Muscle layer of colon (tissue), 2 donors: ENCODE results near the gene RELT.

Source experiments
- H3K27ac ChIP-seq: one replicate; pipeline ENCODE4 v1.7.0; 2013; ENCODE audit warnings: low read depth, mild to moderate bottlenecking, low read length, moderate library complexity
- H3K27me3 ChIP-seq, 2 donors: one replicate each; pipeline ENCODE4 v1.7.0; 2013; ENCODE audit warnings: low read length in 2 of 2, mild to moderate bottlenecking in 2 of 2; ENCODE audit not compliant: insufficient read depth in 2 of 2, control insufficient read depth in 1 of 2
- H3K36me3 ChIP-seq: one replicate; pipeline ENCODE4 v1.7.0; 2013; ENCODE audit warnings: mild to moderate bottlenecking, low read length; ENCODE audit not compliant: insufficient read depth
- H3K4me1 ChIP-seq: one replicate; pipeline ENCODE4 v1.7.0; 2013; ENCODE audit warnings: mild to moderate bottlenecking, low read length; ENCODE audit not compliant: insufficient read depth
- H3K4me3 ChIP-seq, 2 donors: one replicate each; pipeline ENCODE4 v1.7.0; 2013; ENCODE audit warnings: low read length in 2 of 2, low read depth in 1 of 2, mild to moderate bottlenecking in 1 of 2, moderate library complexity in 1 of 2
- H3K9ac ChIP-seq: one replicate; pipeline ENCODE4 v1.7.0; 2013; ENCODE audit warnings: low read length
- H3K9me3 ChIP-seq: one replicate; pipeline ENCODE4 v1.7.0; 2013; ENCODE audit warnings: mild to moderate bottlenecking, low read length
- donor health status: abdominal sarcoma.
- donor health status: Adenocarcinoma of cecum.

RELT gene

DNA sequence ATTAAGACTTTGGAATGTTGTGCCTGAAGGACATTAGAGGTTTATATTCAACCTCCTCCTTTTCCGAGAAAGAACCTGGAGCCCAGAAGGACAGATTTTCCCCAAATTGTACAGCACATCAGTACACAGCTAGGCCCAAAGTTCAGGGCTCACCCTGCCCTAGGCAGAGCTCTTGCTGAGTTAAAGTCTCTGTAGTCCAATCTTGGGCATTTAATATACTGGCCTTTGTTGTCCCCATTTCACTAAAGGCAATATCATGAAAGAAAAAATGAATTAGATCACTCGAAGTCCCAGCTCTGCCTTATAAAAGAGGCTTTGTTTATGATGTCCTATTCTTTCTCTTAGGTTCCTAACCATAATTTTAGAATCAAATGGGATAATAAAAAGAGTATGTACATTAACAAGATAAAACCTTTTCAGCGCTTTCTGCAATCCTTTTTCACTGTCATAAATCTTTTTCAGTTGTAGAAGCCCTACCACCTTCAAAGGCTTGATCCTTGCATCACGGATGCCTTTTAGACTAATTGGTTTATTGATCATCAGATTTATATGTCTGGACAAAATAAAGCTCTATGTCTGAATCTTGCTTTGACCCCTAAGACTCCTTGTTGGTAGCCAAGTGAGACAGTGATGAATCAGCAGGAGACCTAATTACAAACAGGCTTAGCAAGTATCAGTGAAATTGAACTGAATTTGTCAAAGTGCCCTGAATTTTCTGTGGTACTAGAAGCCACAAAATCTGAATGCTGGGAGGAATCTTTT lies 39.8 kb downstream of the RELT start:
- H3K4me1 ChIP-seq: no peaks in the 10 kb centered on the region
- no peak overlapping the region for H3K4me3 ChIP-seq
- H3K27ac ChIP-seq: no peak overlapping the region
- no peak overlapping the region for H3K9ac ChIP-seq
- H3K9me3 ChIP-seq: no peaks in the 10 kb centered on the region
- H3K36me3 ChIP-seq: peaks cover 3% of the 10 kb centered on the region
- H3K27me3 ChIP-seq: no peaks in the 10 kb centered on the region

GRCh38 chr11:73416786-73417185 lies 40.6 kb downstream of the RELT start:
- Histone ChIP-seq H3K9ac (no peak overlapping the region), H3K36me3 (no peaks in the 10 kb centered on the region), H3K4me3 (no peak overlapping the region), H3K27ac (no peak overlapping the region), H3K4me1 (no peaks in the 10 kb centered on the region), H3K27me3 (no peaks in the 10 kb centered on the region), H3K9me3 (no peaks in the 10 kb centered on the region)

- Histone ChIP-seq H3K27me3 (no peaks in the 10 kb centered on the region), H3K4me1 (no peaks in the 10 kb centered on the region), H3K9ac (no peak overlapping the region), H3K27ac (no peak overlapping the region), H3K36me3 (no peaks in the 10 kb centered on the region), H3K9me3 (no peaks in the 10 kb centered on the region), H3K4me3 (no peak overlapping the region)
Measured at GRCh38 chr11:73420136-73420535, 43.9 kb downstream of the RELT start.

DNA sequence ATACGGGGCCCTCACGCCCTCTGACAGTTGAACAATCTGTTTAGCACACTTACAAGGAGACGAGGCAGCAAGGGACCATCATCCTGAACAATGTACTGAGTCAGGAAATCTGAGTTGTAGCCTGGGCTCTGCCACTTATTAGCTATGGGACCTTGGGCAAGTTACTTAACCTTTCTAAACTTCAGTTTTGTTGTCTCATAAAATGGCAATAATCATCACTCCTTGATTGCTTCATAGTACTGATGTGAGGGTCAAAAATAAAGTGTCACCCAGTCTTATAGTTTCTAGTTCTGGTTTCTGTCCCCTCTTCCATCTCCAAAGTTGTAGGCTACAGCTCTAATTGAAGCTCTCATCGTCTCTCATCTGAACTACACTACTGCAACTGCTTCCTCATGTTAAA lies 46.7 kb downstream of the RELT start:
- no peaks in the 10 kb centered on the region for H3K27me3 ChIP-seq
- peaks cover 10% of the 10 kb centered on the region for H3K4me1 ChIP-seq
- H3K4me3 ChIP-seq: no peak overlapping the region
- H3K9ac ChIP-seq: no peak overlapping the region
- no peak overlapping the region for H3K27ac ChIP-seq
- no peaks in the 10 kb centered on the region for H3K9me3 ChIP-seq
- H3K36me3 ChIP-seq: no peaks in the 10 kb centered on the region

DNA sequence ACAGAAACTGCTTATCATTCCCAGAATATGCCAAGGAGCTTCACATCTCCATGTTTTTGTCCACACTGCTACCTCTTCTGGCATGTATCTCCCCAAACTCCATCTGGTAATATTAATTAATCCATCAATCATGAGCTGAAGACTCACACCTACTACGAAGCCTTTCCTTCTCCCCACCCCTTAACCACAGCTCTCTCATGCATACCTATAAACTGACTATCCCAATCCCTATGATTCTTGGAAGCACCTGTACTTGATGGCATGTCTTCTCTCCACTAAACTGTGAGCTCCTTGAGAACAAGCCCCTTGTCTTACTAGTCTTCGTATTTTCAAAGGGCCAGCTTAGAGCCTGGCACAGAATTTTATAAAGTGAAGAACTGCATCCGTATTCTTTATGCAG lies 47.3 kb downstream of the RELT start:
- Histone ChIP-seq H3K36me3 (no peaks in the 10 kb centered on the region), H3K4me1 (peaks cover 10% of the 10 kb centered on the region), H3K27me3 (no peaks in the 10 kb centered on the region), H3K4me3 (no peak overlapping the region), H3K27ac (no peak overlapping the region), H3K9ac (no peak overlapping the region), H3K9me3 (no peaks in the 10 kb centered on the region)

- Histone ChIP-seq H3K36me3 (no peaks in the 10 kb centered on the region), H3K27ac (no peak overlapping the region), H3K4me1 (peaks cover 10% of the 10 kb centered on the region), H3K9me3 (no peaks in the 10 kb centered on the region), H3K4me3 (no peak overlapping the region), H3K27me3 (no peaks in the 10 kb centered on the region), H3K9ac (no peak overlapping the region)
Measured at GRCh38 chr11:73425108-73425507, 48.9 kb downstream of the RELT start.

- Histone ChIP-seq H3K27ac (no peak overlapping the region), H3K4me1 (peaks cover 10% of the 10 kb centered on the region), H3K9me3 (no peaks in the 10 kb centered on the region), H3K9ac (no peak overlapping the region), H3K36me3 (no peaks in the 10 kb centered on the region), H3K27me3 (no peaks in the 10 kb centered on the region), H3K4me3 (no peak overlapping the region)
Measured at GRCh38 chr11:73426219-73426850, 50.1 kb downstream of the RELT start.

DNA sequence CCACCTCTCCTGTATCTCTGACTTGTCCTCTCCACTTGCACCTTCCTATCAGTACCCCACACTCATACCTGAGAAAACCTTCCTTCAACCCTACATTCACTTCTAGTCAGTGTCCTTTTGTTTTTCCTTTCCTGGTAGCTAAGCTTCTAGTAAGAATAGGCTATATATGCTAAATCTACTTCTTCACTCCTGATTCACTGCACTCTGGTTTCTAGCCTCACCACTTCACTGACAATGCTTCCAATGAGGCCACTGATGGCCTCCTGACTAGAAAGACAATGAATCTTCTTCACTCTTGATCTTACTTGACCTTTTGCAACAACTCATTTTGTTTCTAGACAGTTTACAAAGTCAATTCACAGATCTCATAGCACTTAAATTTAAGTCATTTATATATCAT lies 52.0 kb downstream of the RELT start:
- no peaks in the 10 kb centered on the region for H3K27me3 ChIP-seq
- no peak overlapping the region for H3K9ac ChIP-seq
- no peak overlapping the region for H3K4me3 ChIP-seq
- H3K9me3 ChIP-seq: no peaks in the 10 kb centered on the region
- H3K27ac ChIP-seq: no peak overlapping the region
- H3K36me3 ChIP-seq: no peaks in the 10 kb centered on the region
- peaks cover 10% of the 10 kb centered on the region for H3K4me1 ChIP-seq

DNA sequence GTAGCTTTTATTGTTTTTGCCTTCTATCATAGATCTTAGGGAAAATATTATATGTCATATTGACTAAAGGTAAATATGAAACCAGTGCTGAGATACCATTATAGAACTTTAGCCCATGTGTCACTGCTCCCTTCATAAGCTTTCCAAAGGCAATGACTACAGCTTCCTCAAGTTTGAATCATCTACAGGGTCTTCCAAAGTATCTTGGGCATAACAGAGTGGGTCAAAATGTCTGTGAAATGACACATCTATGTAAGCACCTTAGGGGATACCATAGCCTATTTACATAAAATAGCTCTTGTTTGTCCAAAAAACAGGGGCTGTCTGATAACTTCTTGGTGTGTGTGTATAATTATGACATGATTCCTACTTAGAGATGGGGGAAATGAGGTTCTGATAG lies 52.5 kb downstream of the RELT start:
- peaks cover 10% of the 10 kb centered on the region for H3K4me1 ChIP-seq
- H3K36me3 ChIP-seq: no peaks in the 10 kb centered on the region
- no peaks in the 10 kb centered on the region for H3K9me3 ChIP-seq
- H3K27ac ChIP-seq: no peak overlapping the region
- no peaks in the 10 kb centered on the region for H3K27me3 ChIP-seq
- no peak overlapping the region for H3K4me3 ChIP-seq
- no peak overlapping the region for H3K9ac ChIP-seq

DNA sequence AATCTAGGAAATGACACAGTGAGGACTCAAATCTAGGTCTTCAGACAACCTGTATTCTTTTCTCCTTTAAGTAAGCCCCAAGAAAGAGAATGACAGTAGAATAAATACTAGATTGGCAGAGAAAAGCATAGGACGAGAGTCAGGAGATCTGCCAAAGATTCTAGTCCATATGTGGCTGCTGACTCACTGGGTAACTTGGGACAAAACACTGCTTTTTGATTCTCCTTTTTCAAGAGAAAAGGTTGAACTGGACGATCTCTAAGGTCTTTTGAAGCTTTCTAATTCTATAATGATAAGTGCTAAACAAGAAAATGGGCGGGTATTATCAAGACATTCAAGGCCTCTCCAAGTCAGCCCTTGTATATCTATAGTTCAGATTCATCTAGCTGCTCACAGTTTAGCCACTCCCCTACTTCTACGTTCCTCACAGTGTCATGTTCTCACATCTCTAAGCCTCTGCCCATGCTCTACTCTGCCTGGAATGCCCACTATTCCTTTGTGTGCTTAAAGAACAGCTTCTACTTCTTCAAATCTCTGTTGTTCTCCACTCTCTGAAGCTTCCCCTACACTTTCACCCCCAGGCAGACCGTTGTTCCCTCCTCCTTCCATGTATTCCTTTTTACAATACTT lies 53.0 kb downstream of the RELT start:
- Histone ChIP-seq H3K9ac (no peak overlapping the region), H3K27ac (no peak overlapping the region), H3K9me3 (no peaks in the 10 kb centered on the region), H3K36me3 (no peaks in the 10 kb centered on the region), H3K4me3 (no peak overlapping the region), H3K4me1 (peaks cover 10% of the 10 kb centered on the region), H3K27me3 (no peaks in the 10 kb centered on the region)

GRCh38 chr11:73430326-73430725 lies 54.1 kb downstream of the RELT start:
- no peak overlapping the region for H3K9ac ChIP-seq
- peaks cover 10% of the 10 kb centered on the region for H3K4me1 ChIP-seq
- no peaks in the 10 kb centered on the region for H3K36me3 ChIP-seq
- H3K27me3 ChIP-seq: no peaks in the 10 kb centered on the region
- no peaks in the 10 kb centered on the region for H3K9me3 ChIP-seq
- no peak overlapping the region for H3K4me3 ChIP-seq
- H3K27ac ChIP-seq: no peak overlapping the region
